Astrocyte of the cerebellum (primary cell): ENCODE results near the gene KMT2E.

ENCODE experiments used
- DNase-seq: peaks from one replicate; pipeline ENCODE4 v3.0.0-alpha.2; 2011; ENCODE audit warnings: low read depth
- H3K4me3 ChIP-seq: 2 replicates; pipeline ENCODE4 v1.5.1; 2011; ENCODE audit warnings: mild to moderate bottlenecking, low read depth, low read length, moderate library complexity
- in situ Hi-C: cut with HindIII; loops from 2 replicates; pipeline ENCODE4 v1.10.0; 2017; ENCODE audit warnings: low sequenced_read_pairs
- TF ChIP-seq, protein P1 (sequence below): IDR thresholded peaks from 2 replicates; pipeline ENCODE4 v1.5.1; 2012; ENCODE audit warnings: low read length, low read depth, moderate library complexity, mild to moderate bottlenecking; ENCODE audit errors: missing control alignments

KMT2E gene

DNA sequence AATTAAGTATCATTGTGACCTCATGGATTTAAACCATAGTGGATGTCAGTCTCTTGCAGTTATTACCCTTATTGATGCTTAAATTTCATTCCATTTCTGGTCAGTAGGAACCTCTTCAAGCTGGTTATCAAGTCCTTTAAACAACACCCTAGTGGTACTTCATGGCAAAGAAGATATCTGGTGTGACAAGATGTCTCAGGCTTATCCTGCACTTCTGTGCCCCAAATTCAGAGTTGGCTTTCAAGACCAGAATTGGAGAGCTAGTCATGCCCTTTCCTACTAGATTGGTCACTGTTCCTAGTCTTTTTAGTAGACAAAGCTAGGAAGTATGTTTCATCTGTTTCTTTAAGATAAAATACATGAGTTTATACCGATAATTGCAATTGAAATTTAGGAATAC lies 54.9 kb downstream of the KMT2E start:
- no peak overlapping the region for H3K4me3 ChIP-seq
- in situ Hi-C loops = no loop called here
- no peak for DNase-seq
- TF ChIP-seq, protein P1, sequence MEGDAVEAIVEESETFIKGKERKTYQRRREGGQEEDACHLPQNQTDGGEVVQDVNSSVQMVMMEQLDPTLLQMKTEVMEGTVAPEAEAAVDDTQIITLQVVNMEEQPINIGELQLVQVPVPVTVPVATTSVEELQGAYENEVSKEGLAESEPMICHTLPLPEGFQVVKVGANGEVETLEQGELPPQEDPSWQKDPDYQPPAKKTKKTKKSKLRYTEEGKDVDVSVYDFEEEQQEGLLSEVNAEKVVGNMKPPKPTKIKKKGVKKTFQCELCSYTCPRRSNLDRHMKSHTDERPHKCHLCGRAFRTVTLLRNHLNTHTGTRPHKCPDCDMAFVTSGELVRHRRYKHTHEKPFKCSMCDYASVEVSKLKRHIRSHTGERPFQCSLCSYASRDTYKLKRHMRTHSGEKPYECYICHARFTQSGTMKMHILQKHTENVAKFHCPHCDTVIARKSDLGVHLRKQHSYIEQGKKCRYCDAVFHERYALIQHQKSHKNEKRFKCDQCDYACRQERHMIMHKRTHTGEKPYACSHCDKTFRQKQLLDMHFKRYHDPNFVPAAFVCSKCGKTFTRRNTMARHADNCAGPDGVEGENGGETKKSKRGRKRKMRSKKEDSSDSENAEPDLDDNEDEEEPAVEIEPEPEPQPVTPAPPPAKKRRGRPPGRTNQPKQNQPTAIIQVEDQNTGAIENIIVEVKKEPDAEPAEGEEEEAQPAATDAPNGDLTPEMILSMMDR = no peak

DNA sequence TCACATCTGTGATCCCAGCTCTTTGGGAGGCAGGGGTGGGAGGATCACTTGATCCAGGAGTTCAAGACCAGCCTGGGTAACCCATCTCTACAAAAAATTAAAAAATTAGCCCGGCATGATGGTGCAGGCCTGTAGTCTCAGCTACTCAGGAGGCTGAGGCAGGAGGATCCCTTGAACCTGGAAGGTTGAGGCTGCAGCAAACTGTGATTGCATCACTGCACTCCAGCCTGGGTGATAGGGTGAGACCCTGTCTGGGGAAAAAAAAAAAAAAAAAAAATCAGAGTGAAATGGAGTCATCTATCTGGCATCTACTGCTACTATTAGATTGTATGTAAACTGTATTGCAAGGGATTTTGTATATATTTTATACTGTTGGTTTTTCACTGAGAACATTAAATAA lies 59.1 kb downstream of the KMT2E start:
- H3K4me3 ChIP-seq = no peak overlapping the region
- in situ Hi-C loops = no loop called here
- TF ChIP-seq, protein P1 = no peak
- no peak for DNase-seq

DNA sequence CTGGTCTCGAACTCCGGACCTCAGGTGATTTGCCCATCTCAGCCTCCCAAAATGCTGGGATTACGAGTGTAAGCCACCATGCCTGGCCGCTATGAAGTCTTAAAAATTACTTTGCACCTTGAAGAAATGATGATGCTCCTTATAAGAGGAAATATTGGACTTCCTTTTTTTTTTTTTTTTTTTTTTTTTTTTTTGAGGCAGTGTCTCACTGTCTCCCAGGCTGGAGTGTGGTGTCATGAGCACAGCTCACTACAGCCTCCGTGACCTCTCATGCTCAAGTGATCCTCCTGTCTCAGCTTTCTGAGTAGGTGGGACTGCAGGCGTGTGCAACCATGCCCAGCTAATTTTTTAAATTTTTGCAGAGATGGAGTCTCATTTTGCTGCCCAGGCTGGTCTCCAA lies 65.3 kb downstream of the KMT2E start:
- in situ Hi-C loops = no loop called here
- DNase-seq = no peak
- no peak overlapping the region for H3K4me3 ChIP-seq
- TF ChIP-seq, protein P1 = no peak

DNA sequence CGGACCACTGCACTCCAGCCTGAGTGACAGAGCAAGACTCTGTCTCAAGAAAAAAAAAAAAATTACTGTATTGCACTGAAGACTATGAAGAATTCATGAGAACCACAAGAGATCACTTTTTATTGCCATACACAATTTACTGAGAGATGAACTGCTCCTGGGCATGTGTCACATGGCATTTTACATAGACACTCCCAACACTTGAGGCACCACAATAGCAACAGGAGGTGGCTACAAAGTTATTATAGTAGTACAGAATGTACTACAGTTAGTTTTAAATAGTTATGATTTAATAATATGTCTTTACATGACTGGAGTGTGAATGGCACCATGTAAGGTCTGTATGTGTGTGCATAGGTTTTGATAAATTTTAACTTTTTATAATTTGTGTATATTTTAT lies 70.6 kb downstream of the KMT2E start:
- H3K4me3 ChIP-seq = no peak overlapping the region
- in situ Hi-C loops = no loop called here
- TF ChIP-seq, protein P1 = no peak
- DNase-seq = no peak

DNA sequence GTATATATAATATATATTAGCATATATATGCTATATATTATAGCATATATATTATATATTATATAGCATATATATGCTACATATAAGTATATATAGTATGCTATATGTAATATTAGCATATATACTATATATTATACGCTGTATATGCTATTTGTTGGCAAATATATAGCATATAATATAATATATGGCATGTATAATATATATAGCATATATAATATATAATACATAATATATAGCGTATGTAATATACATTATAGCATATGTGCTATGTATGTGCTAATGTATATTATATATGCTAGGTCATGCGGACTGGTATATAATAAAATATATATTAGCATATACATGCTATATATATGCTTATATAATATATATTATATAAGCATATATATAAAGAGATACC lies 72.8 kb downstream of the KMT2E start:
- in situ Hi-C loops = no loop called here
- DNase-seq = no peak
- TF ChIP-seq, protein P1 = no peak
- no peak overlapping the region for H3K4me3 ChIP-seq

DNA sequence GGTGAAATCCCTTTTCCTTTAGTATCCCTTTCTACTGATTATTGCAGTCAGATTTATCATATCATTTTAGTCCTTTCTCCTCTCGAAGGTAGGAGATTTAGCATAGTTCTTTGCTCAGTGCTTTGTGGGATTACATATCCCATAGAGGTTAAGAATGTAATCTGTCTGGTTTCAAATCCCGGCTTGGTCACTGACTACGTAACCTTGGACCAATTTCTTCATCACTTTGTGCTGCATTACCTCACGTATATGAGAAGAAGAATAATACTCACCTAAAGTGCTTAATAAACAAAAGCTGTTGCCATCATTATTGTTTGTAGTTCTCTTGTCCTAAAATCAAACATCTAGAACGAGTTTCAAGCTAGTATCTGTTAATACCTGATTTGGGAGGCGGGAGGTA lies 74.0 kb downstream of the KMT2E start:
- TF ChIP-seq, protein P1 = no peak
- no peak for DNase-seq
- in situ Hi-C loops = no loop called here
- H3K4me3 ChIP-seq = no peak overlapping the region

DNA sequence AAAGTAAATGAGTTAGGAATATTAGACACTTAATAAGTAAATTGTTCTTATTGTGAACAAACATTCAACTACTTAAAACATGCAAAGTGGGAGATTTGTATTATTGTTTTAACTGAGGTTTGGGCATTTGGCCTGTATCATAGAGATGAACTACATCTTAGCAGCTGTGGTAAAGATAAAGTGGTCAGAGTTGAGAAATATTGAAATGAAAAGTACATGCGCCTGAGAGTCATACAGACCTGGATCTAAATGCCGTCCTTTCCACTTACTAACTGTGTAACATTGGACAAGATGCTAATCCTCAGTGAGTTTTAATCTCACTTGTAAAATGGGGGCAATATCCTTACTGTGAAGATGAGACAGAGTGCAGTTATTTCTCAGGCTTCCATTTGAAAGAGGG lies 74.5 kb downstream of the KMT2E start:
- TF ChIP-seq, protein P1 = no peak
- no peak for DNase-seq
- H3K4me3 ChIP-seq = no peak overlapping the region
- in situ Hi-C loops = no loop called here
